GM12801 (cell line): ENCODE measurements around the gene SLC66A3.

ENCODE experiments used
- TF ChIP-seq, protein P1 (sequence below): IDR thresholded peaks from one replicate; pipeline ENCODE4 v1.5.1; 2011; ENCODE audit warnings: control low read depth; ENCODE audit not compliant: insufficient read length; ENCODE audit errors: extremely low read depth

SLC66A3 gene

GRCh38 chr2:11122380-11122779, 32.9 kb upstream of the SLC66A3 start:
- TF ChIP-seq, protein P1, sequence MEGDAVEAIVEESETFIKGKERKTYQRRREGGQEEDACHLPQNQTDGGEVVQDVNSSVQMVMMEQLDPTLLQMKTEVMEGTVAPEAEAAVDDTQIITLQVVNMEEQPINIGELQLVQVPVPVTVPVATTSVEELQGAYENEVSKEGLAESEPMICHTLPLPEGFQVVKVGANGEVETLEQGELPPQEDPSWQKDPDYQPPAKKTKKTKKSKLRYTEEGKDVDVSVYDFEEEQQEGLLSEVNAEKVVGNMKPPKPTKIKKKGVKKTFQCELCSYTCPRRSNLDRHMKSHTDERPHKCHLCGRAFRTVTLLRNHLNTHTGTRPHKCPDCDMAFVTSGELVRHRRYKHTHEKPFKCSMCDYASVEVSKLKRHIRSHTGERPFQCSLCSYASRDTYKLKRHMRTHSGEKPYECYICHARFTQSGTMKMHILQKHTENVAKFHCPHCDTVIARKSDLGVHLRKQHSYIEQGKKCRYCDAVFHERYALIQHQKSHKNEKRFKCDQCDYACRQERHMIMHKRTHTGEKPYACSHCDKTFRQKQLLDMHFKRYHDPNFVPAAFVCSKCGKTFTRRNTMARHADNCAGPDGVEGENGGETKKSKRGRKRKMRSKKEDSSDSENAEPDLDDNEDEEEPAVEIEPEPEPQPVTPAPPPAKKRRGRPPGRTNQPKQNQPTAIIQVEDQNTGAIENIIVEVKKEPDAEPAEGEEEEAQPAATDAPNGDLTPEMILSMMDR, result no peak

GRCh38 chr2:11123001-11123809, 32.1 kb upstream of the SLC66A3 start:
- TF ChIP-seq, protein P1, result no peak

DNA sequence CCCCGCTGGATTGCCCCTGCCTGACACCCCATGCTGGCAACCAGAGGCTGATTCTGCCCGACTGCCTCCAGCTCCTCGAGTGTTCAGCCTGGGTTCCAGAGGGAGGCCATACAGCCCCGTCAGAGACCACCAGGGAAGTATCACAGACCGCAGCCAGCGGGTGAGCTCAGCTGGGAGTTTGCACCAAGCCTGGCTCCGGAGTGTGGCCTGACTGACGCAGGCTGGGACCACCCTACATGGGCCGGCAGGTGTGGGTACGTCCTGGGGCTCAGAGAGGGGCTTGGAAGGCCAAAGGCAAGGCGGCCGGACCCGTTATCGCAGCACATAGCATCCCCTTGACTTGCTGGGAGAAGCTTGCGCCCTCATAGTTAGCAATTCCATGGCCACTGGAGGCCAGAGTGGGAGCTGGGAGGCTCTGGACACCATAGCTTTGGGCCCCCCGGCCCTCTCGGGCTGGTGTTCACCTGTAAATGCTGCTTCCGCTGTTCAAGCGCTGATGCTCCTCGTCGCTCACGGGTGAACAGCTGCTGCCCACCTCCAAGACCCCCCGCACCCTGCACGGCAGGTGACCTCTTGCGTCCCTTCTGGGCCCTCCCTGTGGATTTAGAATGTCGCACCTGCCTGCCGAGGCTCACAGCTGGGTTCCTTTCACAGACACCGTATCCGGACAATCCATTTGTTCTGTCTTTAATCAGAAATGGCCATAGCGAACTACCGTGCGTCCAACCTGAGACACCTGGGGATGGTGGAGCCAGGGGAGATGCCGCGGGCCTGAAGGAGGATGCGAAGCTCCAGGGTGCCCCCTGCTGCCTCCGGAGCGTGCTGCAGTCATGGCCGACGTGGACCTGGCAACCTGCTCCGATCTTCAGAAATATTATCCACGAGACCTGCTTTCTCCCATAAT, 31.2 kb upstream of the SLC66A3 start:
- TF ChIP-seq, protein P1, result no peak

DNA sequence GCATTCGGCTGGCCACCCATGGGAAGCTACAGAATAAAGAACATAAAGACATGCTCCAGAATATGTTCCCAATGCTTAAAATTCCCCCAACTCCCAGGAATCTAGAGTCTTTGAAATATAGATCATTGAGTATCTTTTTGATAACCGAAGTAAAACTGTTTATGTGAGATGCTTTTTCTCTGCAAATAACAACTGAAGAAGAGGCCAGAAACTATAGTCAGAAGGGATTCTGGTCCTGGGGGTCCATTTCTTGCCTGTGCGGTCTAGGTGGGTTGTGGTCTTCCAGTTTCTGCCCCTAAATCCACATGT, 30.6 kb upstream of the SLC66A3 start:
- TF ChIP-seq, protein P1, result no peak

GRCh38 chr2:11127761-11128160, 27.5 kb upstream of the SLC66A3 start:
- TF ChIP-seq, protein P1, result no peak

DNA sequence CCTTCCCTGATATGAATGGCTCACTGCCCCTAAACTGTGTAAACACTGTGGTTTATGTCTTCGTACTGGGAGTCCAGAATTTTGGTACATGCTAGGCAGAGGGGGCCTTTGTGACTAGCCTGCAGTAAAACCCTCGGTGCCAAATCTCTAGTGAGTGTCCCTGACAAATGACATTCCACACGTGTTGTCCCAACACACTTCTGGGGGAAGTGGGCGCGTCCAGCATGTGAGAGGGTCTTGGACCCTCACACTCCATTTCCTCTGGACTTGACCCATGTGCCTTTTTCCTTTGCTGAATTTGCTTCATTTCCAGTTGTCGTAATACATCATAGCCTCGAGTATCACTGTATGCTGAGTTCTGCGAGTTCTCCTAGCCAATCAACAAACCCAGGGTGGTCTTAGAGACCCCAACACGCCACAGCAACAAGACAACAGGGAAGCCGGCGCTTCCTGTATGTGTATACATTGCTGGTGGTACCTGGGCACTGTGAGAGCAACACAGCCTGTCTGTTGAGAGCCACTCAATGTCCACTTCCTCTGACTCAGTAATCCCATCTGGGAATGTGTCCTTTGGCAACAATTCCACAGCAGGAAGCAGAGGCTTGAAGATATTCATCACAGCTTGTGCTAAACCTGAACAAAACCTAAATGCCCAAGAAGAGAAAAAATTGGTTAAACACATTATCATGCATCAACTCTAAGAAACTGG, 26.9 kb upstream of the SLC66A3 start:
- TF ChIP-seq, protein P1, result no peak
